MM.1S (cell line): ENCODE results near the gene PDAP1.
"Not testable (repeated sequence)": the region's sequence is repeated elsewhere in the genome, so short reads cannot be mapped to it uniquely, and the experiment has no call there.

Experiments
- EZH2 ChIP-seq: fragments of 300-600 bp; sonication (generic); optimal IDR thresholded peaks from 2 replicates; pipeline ENCODE3; 2017; ENCODE audit warnings: low read depth, mild to moderate bottlenecking, antibody characterized with exemption, low read length, mixed read lengths
- TF ChIP-seq, protein P1 (sequence below): fragments of 300-600 bp; sonication (generic); IDR thresholded peaks from 2 replicates; pipeline ENCODE4 v1.5.1; 2016; ENCODE audit warnings: antibody characterized with exemption, low read length, mixed read lengths

- TF ChIP-seq, protein P1, sequence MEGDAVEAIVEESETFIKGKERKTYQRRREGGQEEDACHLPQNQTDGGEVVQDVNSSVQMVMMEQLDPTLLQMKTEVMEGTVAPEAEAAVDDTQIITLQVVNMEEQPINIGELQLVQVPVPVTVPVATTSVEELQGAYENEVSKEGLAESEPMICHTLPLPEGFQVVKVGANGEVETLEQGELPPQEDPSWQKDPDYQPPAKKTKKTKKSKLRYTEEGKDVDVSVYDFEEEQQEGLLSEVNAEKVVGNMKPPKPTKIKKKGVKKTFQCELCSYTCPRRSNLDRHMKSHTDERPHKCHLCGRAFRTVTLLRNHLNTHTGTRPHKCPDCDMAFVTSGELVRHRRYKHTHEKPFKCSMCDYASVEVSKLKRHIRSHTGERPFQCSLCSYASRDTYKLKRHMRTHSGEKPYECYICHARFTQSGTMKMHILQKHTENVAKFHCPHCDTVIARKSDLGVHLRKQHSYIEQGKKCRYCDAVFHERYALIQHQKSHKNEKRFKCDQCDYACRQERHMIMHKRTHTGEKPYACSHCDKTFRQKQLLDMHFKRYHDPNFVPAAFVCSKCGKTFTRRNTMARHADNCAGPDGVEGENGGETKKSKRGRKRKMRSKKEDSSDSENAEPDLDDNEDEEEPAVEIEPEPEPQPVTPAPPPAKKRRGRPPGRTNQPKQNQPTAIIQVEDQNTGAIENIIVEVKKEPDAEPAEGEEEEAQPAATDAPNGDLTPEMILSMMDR: not testable (repeated sequence)
- not testable (repeated sequence) for TF ChIP-seq EZH2
These were observed 49.9 kb downstream of the PDAP1 start for GRCh38 chr7:99358521-99358920.
